Measurements from ENCODE around the gene MC4R.

The MC4R gene

DNA sequence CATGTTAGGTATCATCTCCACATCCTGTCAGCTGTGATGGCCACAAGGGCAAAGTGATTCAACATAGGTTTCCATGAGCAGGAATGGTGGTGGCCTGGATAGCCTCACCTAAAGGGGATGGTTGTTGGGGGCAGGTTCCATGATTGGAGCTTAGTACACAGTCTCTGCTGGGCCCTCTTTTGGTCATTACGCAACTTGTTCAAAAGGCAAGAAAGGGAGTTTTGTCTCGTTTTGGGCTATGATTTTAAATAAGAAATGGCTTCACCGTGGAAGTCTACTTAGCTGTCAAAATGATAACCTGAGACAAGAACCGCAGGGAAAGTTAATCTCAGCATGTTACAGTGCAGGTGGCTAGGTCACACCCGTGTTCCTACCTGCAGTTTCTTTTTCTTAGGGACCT is 13.1 kb upstream of the MC4R start:
- H3K4me1 ChIP-seq (ENCODE audit: insufficient read depth, low read length) = no peaks in the 10 kb centered on the region
- no peak overlapping the region for H3K9ac ChIP-seq (ENCODE audit: low read depth, low read length)
- H3K9me3 ChIP-seq (ENCODE audit: insufficient read depth, low read depth, low read length) = no peaks in the 10 kb centered on the region
- no peak overlapping the region for H3K27ac ChIP-seq (ENCODE audit: low read depth, low read length)
- 91% methylated on average over 5 of the region's 5 CpGs for WGBS
- no peaks in the 10 kb centered on the region for H3K36me3 ChIP-seq (ENCODE audit: insufficient read depth, low read length)
- H3K4me3 ChIP-seq (ENCODE audit: low read length) = no peak overlapping the region
- no peaks in the 10 kb centered on the region for H3K27me3 ChIP-seq (ENCODE audit: insufficient read depth, low read length)

- Histone ChIP-seq H3K9me3 (ENCODE audit: insufficient read depth, low read depth, low read length) (no peaks in the 10 kb centered on the region), H3K4me1 (ENCODE audit: insufficient read depth, low read length) (no peaks in the 10 kb centered on the region), H3K4me3 (ENCODE audit: low read length) (no peak overlapping the region), H3K9ac (ENCODE audit: low read depth, low read length) (no peak overlapping the region), H3K36me3 (ENCODE audit: insufficient read depth, low read length) (no peaks in the 10 kb centered on the region), H3K27ac (ENCODE audit: low read depth, low read length) (no peak overlapping the region), H3K27me3 (ENCODE audit: insufficient read depth, low read length) (no peaks in the 10 kb centered on the region)
- 26% methylated on average over 1 of the region's 2 CpGs for WGBS
Observed at GRCh38 chr18:60383893-60384292, 11.3 kb upstream of the MC4R start.

GRCh38 chr18:60377778-60378469 is 5.3 kb upstream of the MC4R start:
- H3K27me3 ChIP-seq (ENCODE audit: insufficient read depth, low read length) = no peaks in the 10 kb centered on the region
- H3K9ac ChIP-seq (ENCODE audit: low read depth, low read length) = no peak overlapping the region
- no peak overlapping the region for H3K27ac ChIP-seq (ENCODE audit: low read depth, low read length)
- no peak overlapping the region for H3K4me3 ChIP-seq (ENCODE audit: low read length)
- H3K36me3 ChIP-seq (ENCODE audit: insufficient read depth, low read length) = no peaks in the 10 kb centered on the region
- WGBS = no CpG with 5 or more reads among the region's 2 CpGs
- peaks cover 4% of the 10 kb centered on the region for H3K4me1 ChIP-seq (ENCODE audit: insufficient read depth, low read length)
- no peaks in the 10 kb centered on the region for H3K9me3 ChIP-seq (ENCODE audit: insufficient read depth, low read depth, low read length)

GRCh38 chr18:60372132-60372531 is 443 bp downstream of the MC4R start:
- Histone ChIP-seq H3K4me1 (ENCODE audit: insufficient read depth, low read length) (peaks cover 6% of the 10 kb centered on the region), H3K27ac (ENCODE audit: low read depth, low read length) (no peak overlapping the region), H3K36me3 (ENCODE audit: insufficient read depth, low read length) (no peaks in the 10 kb centered on the region), H3K27me3 (ENCODE audit: insufficient read depth, low read length) (no peaks in the 10 kb centered on the region), H3K9me3 (ENCODE audit: insufficient read depth, low read depth, low read length) (no peaks in the 10 kb centered on the region), H3K9ac (ENCODE audit: low read depth, low read length) (no peak overlapping the region), H3K4me3 (ENCODE audit: low read length) (no peak overlapping the region)
- 84% methylated on average over 4 of the region's 4 CpGs for WGBS

DNA sequence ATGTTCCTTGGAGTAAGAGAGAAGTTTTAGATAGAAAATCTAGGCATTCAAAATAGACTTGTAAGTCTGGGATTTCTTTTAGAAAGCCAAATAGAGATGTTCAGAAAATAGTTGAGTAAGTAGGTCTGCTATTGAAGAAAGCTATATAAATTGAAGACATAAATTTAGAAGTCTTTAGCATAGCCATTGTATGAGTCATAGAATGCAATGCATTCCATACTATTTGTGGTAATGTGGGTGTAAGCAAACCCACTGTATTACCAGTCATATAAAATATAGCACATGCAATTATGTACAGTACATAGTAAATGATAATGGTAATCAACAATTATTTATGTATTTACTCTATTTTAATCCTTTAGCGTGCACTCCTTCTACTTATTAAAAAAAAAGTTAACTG is 14.1 kb downstream of the MC4R start:
- no CpG with 5 or more reads among the region's 1 CpG for WGBS
- H3K9me3 ChIP-seq (ENCODE audit: insufficient read depth, low read depth, low read length) = no peaks in the 10 kb centered on the region

GRCh38 chr18:60350941-60351340 is 21.6 kb downstream of the MC4R start:
- no peak overlapping the region for H3K27ac ChIP-seq (ENCODE audit: low read depth, low read length)
- no peaks in the 10 kb centered on the region for H3K4me1 ChIP-seq (ENCODE audit: insufficient read depth, low read length)
- 93% methylated on average over 3 of the region's 3 CpGs for WGBS
- H3K9ac ChIP-seq (ENCODE audit: low read depth, low read length) = no peak overlapping the region
- H3K36me3 ChIP-seq (ENCODE audit: insufficient read depth, low read length) = no peaks in the 10 kb centered on the region
- no peaks in the 10 kb centered on the region for H3K9me3 ChIP-seq (ENCODE audit: insufficient read depth, low read depth, low read length)
- H3K27me3 ChIP-seq (ENCODE audit: insufficient read depth, low read length) = no peaks in the 10 kb centered on the region
- no peak overlapping the region for H3K4me3 ChIP-seq (ENCODE audit: low read length)

More for the DNA sequence above, 14.1 kb downstream of the MC4R start:
- no peaks in the 10 kb centered on the region for H3K36me3 ChIP-seq (ENCODE audit: insufficient read depth, low read length)
- no peak overlapping the region for H3K27ac ChIP-seq (ENCODE audit: low read depth, low read length)
- no peak overlapping the region for H3K9ac ChIP-seq (ENCODE audit: low read depth, low read length)
- H3K27me3 ChIP-seq (ENCODE audit: insufficient read depth, low read length) = no peaks in the 10 kb centered on the region
- no peak overlapping the region for H3K4me3 ChIP-seq (ENCODE audit: low read length)
- H3K4me1 ChIP-seq (ENCODE audit: insufficient read depth, low read length) = peaks cover 6% of the 10 kb centered on the region; the same call in 1 of the 2 replicates

DNA sequence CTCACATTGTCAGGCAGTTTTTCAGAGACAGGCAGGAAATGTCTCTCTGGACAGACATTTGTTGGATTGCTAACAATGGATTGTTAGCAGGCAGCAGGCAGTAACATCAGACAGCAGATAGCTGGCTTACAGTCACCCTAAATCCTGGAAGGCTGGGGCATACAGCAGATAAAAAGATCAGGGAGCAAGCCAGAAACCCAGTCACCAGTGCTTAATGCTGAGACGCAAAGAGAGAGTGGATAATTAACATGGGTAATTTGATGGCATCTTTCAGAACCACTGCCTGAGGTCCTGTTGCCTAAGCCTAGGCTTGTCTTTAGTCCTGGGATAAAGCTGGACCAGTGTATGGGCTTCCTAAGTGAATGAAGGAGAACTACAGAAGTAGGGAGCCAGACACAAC is 22.4 kb downstream of the MC4R start:
- no peak overlapping the region for H3K9ac ChIP-seq (ENCODE audit: low read depth, low read length)
- H3K27me3 ChIP-seq (ENCODE audit: insufficient read depth, low read length) = no peaks in the 10 kb centered on the region
- no peak overlapping the region for H3K27ac ChIP-seq (ENCODE audit: low read depth, low read length)
- H3K4me3 ChIP-seq (ENCODE audit: low read length) = no peak overlapping the region
- no peaks in the 10 kb centered on the region for H3K9me3 ChIP-seq (ENCODE audit: insufficient read depth, low read depth, low read length)
- H3K4me1 ChIP-seq (ENCODE audit: insufficient read depth, low read length) = no peaks in the 10 kb centered on the region
- 88% methylated on average over 1 of the region's 1 CpG for WGBS
- no peaks in the 10 kb centered on the region for H3K36me3 ChIP-seq (ENCODE audit: insufficient read depth, low read length)

- Histone ChIP-seq H3K27me3 (ENCODE audit: insufficient read depth, low read length) (no peaks in the 10 kb centered on the region), H3K4me3 (ENCODE audit: low read length) (no peak overlapping the region), H3K4me1 (ENCODE audit: insufficient read depth, low read length) (no peaks in the 10 kb centered on the region; the same call in 1 of the 2 replicates), H3K36me3 (ENCODE audit: insufficient read depth, low read length) (no peaks in the 10 kb centered on the region), H3K9ac (ENCODE audit: low read depth, low read length) (no peak overlapping the region), H3K27ac (ENCODE audit: low read depth, low read length) (no peak overlapping the region), H3K9me3 (ENCODE audit: insufficient read depth, low read depth, low read length) (no peaks in the 10 kb centered on the region)
- WGBS = 100% methylated on average over 4 of the region's 4 CpGs
Observed at GRCh38 chr18:60347526-60348045, 25.0 kb downstream of the MC4R start.

DNA sequence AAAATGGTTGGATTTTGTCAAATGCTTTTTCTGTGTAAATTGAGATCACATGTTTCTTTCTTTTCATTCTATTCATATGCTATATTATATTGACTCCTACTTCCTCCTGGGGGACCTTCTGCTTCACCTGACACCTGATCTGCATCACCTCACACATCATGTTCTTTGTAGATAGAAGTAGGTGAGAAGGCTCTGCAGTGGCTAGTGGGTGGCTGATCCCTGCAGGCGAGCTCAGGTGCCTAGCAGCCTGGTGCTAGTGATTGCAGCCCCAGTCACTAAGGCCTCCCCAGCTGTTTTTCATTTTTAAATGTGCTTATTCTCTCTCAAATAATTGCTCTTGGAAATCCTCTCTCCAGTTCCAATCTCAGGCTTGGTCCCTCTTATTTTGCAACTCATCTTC is 33.6 kb downstream of the MC4R start:
- no peaks in the 10 kb centered on the region for H3K27me3 ChIP-seq (ENCODE audit: insufficient read depth, low read length)
- H3K4me1 ChIP-seq (ENCODE audit: insufficient read depth, low read length) = no peaks in the 10 kb centered on the region; the same call in 1 of the 2 replicates
- H3K27ac ChIP-seq (ENCODE audit: low read depth, low read length) = no peak overlapping the region
- no peaks in the 10 kb centered on the region for H3K36me3 ChIP-seq (ENCODE audit: insufficient read depth, low read length)
- peaks cover 5% of the 10 kb centered on the region; the same call in 1 of the 2 replicates for H3K9me3 ChIP-seq (ENCODE audit: insufficient read depth, low read depth, low read length)
- H3K9ac ChIP-seq (ENCODE audit: low read depth, low read length) = no peak overlapping the region
- no peak overlapping the region for H3K4me3 ChIP-seq (ENCODE audit: low read length)
- 82% methylated on average over 1 of the region's 1 CpG for WGBS

GRCh38 chr18:60331890-60332289 is 40.7 kb downstream of the MC4R start:
- 0 out of 2 replicates have a peak, but pooled peaks cover 8% of the 10 kb centered on the region for H3K9me3 ChIP-seq (ENCODE audit: insufficient read depth, low read depth, low read length)
- no peak overlapping the region for H3K27ac ChIP-seq (ENCODE audit: low read depth, low read length)
- no peaks in the 10 kb centered on the region for H3K4me1 ChIP-seq (ENCODE audit: insufficient read depth, low read length)
- H3K9ac ChIP-seq (ENCODE audit: low read depth, low read length) = no peak overlapping the region
- H3K36me3 ChIP-seq (ENCODE audit: insufficient read depth, low read length) = no peaks in the 10 kb centered on the region
- no peak overlapping the region for H3K4me3 ChIP-seq (ENCODE audit: low read length)
- no peaks in the 10 kb centered on the region for H3K27me3 ChIP-seq (ENCODE audit: insufficient read depth, low read length)
- WGBS = 93% methylated on average over 6 of the region's 6 CpGs

- H3K9me3 ChIP-seq (ENCODE audit: insufficient read depth, low read depth, low read length) = 0 out of 2 replicates have a peak, but pooled peaks cover 8% of the 10 kb centered on the region
- H3K27ac ChIP-seq (ENCODE audit: low read depth, low read length) = no peak overlapping the region
- H3K27me3 ChIP-seq (ENCODE audit: insufficient read depth, low read length) = no peaks in the 10 kb centered on the region
- no peak overlapping the region for H3K4me3 ChIP-seq (ENCODE audit: low read length)
- no peaks in the 10 kb centered on the region for H3K4me1 ChIP-seq (ENCODE audit: insufficient read depth, low read length)
- no peak overlapping the region for H3K9ac ChIP-seq (ENCODE audit: low read depth, low read length)
- no peaks in the 10 kb centered on the region for H3K36me3 ChIP-seq (ENCODE audit: insufficient read depth, low read length)
Observed at GRCh38 chr18:60329131-60329530, 43.4 kb downstream of the MC4R start.

All from HUES64 (cell line).